Gastroesophageal sphincter (tissue), 3 donors: ENCODE data around the gene SLC22A5.

Source experiments
- CTCF ChIP-seq, 4 experiments: fragments of 200-600 bp in 2 of 4; fragments of 450-650 bp in 2 of 4; sonication (generic) in 1 of 4; IDR thresholded peaks; one replicate each; pipeline ENCODE4 v1.5.1; 2017 to 2019; ENCODE audit warnings: antibody characterized with exemption in 4 of 4, mild to moderate bottlenecking in 2 of 4, moderate library complexity in 2 of 4
- POLR2A ChIP-seq, 2 donors: fragments of 450-650 bp; IDR thresholded peaks; one replicate each; pipeline ENCODE4 v1.6.1; 2017; ENCODE audit warnings: antibody characterized with exemption in 2 of 2, mild to moderate bottlenecking in 2 of 2, moderate library complexity in 1 of 2

- TF ChIP-seq CTCF (IDR thresholded peaks at IDR 0.05): no peak
- TF ChIP-seq POLR2A (IDR thresholded peaks at IDR 0.05): no peak
Measured at GRCh38 chr5:132334812-132335211, 34.7 kb upstream of the SLC22A5 start.
